HEK293 (cell line): ENCODE data around the gene DBH.

Experiments used
- CTCF ChIP-seq: fragments of 450-650 bp; formaldehyde crosslinking; IDR thresholded peaks from 2 replicates; pipeline ENCODE4 v1.5.1; 2016; ENCODE audit warnings: missing biosample characterization, missing genetic modification characterization
- TCF7L2 ChIP-seq: IDR thresholded peaks from 2 replicates; pipeline ENCODE4 v1.6.1; 2011; ENCODE audit warnings: low read depth, mild to moderate bottlenecking, inconsistent platforms, low read length, moderate library complexity, borderline replicate concordance

- TF ChIP-seq CTCF (tag by site-specific recombination) (no peak), TCF7L2 (no peak)
These were observed 66.0 kb downstream of the DBH start for GRCh38 chr9:133701981-133702797.
